Esophagus muscularis mucosa (tissue), 4 donors: ENCODE measurements around the gene ADCY7.

Experiments used
- EP300 ChIP-seq: sonication (generic); formaldehyde crosslinking; IDR thresholded peaks from one replicate; pipeline ENCODE4 v1.6.1; 2017; ENCODE audit warnings: antibody characterized with exemption
- POLR2A ChIP-seq: fragments of 450-650 bp; IDR thresholded peaks from one replicate; pipeline ENCODE4 v1.6.1; 2017; ENCODE audit warnings: antibody characterized with exemption, moderate library complexity, mild to moderate bottlenecking, low read depth
- POLR2AphosphoS5 ChIP-seq, 2 donors: sonication (generic); formaldehyde crosslinking; IDR thresholded peaks; one replicate each; pipeline ENCODE4 v1.6.1; 2017; ENCODE audit warnings: antibody characterized with exemption in 2 of 2
- TF ChIP-seq, protein P1 (sequence below), 3 experiments: fragments of 200-600 bp in 2 of 3; fragments of 450-650 bp in 1 of 3; sonication (generic) in 2 of 3; IDR thresholded peaks; one replicate each; pipeline ENCODE4 v1.5.1; 2017 to 2019; ENCODE audit warnings: antibody characterized with exemption in 3 of 3, mild to moderate bottlenecking in 2 of 3, moderate library complexity in 1 of 3

- TF ChIP-seq, protein P1, sequence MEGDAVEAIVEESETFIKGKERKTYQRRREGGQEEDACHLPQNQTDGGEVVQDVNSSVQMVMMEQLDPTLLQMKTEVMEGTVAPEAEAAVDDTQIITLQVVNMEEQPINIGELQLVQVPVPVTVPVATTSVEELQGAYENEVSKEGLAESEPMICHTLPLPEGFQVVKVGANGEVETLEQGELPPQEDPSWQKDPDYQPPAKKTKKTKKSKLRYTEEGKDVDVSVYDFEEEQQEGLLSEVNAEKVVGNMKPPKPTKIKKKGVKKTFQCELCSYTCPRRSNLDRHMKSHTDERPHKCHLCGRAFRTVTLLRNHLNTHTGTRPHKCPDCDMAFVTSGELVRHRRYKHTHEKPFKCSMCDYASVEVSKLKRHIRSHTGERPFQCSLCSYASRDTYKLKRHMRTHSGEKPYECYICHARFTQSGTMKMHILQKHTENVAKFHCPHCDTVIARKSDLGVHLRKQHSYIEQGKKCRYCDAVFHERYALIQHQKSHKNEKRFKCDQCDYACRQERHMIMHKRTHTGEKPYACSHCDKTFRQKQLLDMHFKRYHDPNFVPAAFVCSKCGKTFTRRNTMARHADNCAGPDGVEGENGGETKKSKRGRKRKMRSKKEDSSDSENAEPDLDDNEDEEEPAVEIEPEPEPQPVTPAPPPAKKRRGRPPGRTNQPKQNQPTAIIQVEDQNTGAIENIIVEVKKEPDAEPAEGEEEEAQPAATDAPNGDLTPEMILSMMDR (IDR thresholded peaks at IDR 0.05) = no peak
- TF ChIP-seq POLR2AphosphoS5 (IDR thresholded peaks at IDR 0.05) (no peak), POLR2A (no peak), EP300 (no peak)
These were observed 36.8 kb downstream of the ADCY7 start for GRCh38 chr16:50303041-50303604.
